Adrenal gland (tissue), 5 donors: Measurements from ENCODE around the gene KLK6.

Source experiments
- POLR2A ChIP-seq, 2 donors: fragments of 450-650 bp; IDR thresholded peaks; one replicate each; pipeline ENCODE4 v1.6.1; 2017; ENCODE audit warnings: antibody characterized with exemption in 2 of 2, mild to moderate bottlenecking in 2 of 2, moderate library complexity in 1 of 2
- TF ChIP-seq, protein P1 (sequence below), 6 experiments: fragments of 450-650 bp in 4 of 6; fragments of 200-600 bp in 2 of 6; sonication (generic) in 1 of 6; IDR thresholded peaks; 1 replicate in 5 of 6; 2 replicates in 1 of 6; pipeline versions ENCODE4 v1.5.1 to v1.8.0; 2016 to 2021; ENCODE audit warnings: antibody characterized with exemption in 6 of 6, mild to moderate bottlenecking in 2 of 6, moderate library complexity in 1 of 6
- donor health status: DM: no; HTN: no; CAD: no.

DNA sequence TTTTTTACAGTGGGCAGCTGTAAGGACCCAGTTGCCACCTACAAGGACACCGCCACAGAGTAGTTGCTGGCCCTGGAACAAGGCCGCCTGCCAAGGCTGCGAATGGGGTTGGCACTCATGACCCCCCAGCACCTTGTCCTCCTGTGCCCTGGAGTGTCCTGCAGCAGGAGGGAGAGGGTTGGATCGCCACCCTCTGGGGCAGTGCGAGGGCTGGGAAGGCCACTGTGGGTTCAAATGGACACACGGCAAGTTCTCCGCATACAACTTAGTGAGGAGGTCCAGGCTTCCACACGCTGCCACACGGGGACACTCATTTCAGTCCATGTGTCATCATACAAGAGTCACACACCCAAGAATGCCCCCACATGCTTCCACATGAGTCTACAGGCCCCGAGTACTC lies 31.0 kb upstream of the KLK6 start:
- TF ChIP-seq, protein P1, sequence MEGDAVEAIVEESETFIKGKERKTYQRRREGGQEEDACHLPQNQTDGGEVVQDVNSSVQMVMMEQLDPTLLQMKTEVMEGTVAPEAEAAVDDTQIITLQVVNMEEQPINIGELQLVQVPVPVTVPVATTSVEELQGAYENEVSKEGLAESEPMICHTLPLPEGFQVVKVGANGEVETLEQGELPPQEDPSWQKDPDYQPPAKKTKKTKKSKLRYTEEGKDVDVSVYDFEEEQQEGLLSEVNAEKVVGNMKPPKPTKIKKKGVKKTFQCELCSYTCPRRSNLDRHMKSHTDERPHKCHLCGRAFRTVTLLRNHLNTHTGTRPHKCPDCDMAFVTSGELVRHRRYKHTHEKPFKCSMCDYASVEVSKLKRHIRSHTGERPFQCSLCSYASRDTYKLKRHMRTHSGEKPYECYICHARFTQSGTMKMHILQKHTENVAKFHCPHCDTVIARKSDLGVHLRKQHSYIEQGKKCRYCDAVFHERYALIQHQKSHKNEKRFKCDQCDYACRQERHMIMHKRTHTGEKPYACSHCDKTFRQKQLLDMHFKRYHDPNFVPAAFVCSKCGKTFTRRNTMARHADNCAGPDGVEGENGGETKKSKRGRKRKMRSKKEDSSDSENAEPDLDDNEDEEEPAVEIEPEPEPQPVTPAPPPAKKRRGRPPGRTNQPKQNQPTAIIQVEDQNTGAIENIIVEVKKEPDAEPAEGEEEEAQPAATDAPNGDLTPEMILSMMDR (IDR thresholded peaks at IDR 0.05), result no peak
- TF ChIP-seq POLR2A (IDR thresholded peaks at IDR 0.05), result no peak
